K562 (cell line): ENCODE data around the gene GPS2. TPM values are rescaled to one million over a fixed set of nuclear protein-coding genes. Genes with fewer than 3 reads are reported as not detected.

Experiments
- ATF1 ChIP-seq, 2 experiments: fragments of 450-650 bp in 1 of 2; IDR thresholded peaks; 2 replicates each; pipeline ENCODE4 v1.6.1; 2016; ENCODE audit warnings: missing compliant biosample characterization in 1 of 2, missing genetic modification characterization in 1 of 2
- SMARCB1 ChIP-seq: IDR thresholded peaks from 2 replicates; pipeline ENCODE4 v1.6.1; 2011; ENCODE audit warnings: improper control_type of control experiment, low read depth; ENCODE audit not compliant: insufficient read length
- ZNF124 ChIP-seq: sonication (generic); formaldehyde crosslinking; IDR thresholded peaks from 2 replicates; pipeline ENCODE4 v1.8.1; 2022; ENCODE audit warnings: missing genetic modification reagents
- polyA plus RNA-seq, 8 experiments: library from polyadenylated mRNA; depleted of rRNA in 4 of 8; stranded (reverse) in 5 of 8; unstranded in 3 of 8; fragments of >200 nt; fragmentation: Nextera tagmentation in 2 of 8; fragmentation: Illumina TruSeq in 1 of 8; extraction: Ambion mirVana in 2 of 8; extraction: Trizol in 1 of 8; gene quantifications; 2 replicates each; pipeline versions ENCODE4 v1.2.1 to v1.2.3, GENCODE V29; 2011 to 2014; ENCODE audit warnings: inconsistent platforms in 1 of 8, missing spikeins in 1 of 8
- total RNA-seq, 7 experiments: library from RNA; depleted of rRNA in 6 of 7; stranded (reverse); fragments of >200 nt in 6 of 7; fragmentation: Illumina TruSeq in 2 of 7; extraction: Trizol in 2 of 7; gene quantifications; 2 replicates each; pipeline versions ENCODE4 v1.2.1 to v1.2.3, GENCODE V29; 2011 to 2021; ENCODE audit warnings: low replicate concordance in 1 of 7
- TF ChIP-seq, protein P1 (sequence below): fragments of 450-650 bp; formaldehyde crosslinking; IDR thresholded peaks from 2 replicates; pipeline ENCODE4 v1.4.0; 2022; ENCODE audit warnings: missing genetic modification characterization
- TF ChIP-seq, protein P2 (sequence below): fragments of 200-800 bp; sonication (Bioruptor generic); IDR thresholded peaks from 2 replicates; pipeline ENCODE4 v1.6.1; 2017; ENCODE audit warnings: missing genetic modification characterization, missing compliant biosample characterization
- TF ChIP-seq, protein P3 (sequence below): fragments of 250-450 bp; sonication (Bioruptor Pico); IDR thresholded peaks from 2 replicates; pipeline ENCODE4 v1.6.1; 2021; ENCODE audit warnings: mild to moderate bottlenecking

Gene GPS2
- total and polyA plus RNA-seq, 9 of the 15 experiments (the other 6 are each of a cell fraction or from before 2014, with no cell fraction given) = 18.3 to 75.7 (median 37.0) TPM

DNA sequence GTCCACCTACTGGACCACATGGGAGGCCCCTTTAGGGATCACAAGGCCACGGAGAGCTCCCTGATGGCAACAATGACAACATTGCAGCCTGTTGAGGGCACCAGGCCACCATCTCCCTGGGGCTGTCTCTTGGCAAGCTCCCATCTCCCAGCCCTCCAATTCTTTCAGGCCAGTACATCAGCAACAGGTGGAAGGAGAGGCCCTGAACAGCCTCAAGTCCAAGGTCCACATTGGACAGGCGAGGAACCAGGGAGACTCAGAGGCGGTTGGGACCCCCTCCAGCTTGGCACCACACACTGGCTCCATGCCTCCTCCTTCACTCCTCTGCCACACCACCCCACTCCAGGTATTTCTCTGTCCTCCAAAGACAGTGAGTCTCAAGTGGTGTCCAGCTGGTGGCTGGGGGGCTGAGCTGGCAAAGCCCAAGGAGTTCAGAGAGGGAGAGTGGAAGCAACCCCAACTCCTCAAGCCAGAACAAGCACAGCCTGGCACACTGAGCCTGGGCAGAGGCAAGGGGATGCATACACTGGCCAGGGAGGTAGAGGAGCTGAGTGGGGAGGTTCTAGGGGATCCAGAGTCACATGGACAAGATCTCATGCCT is 19.9 kb upstream of the GPS2 start (continued):
- TF ChIP-seq, protein P1, sequence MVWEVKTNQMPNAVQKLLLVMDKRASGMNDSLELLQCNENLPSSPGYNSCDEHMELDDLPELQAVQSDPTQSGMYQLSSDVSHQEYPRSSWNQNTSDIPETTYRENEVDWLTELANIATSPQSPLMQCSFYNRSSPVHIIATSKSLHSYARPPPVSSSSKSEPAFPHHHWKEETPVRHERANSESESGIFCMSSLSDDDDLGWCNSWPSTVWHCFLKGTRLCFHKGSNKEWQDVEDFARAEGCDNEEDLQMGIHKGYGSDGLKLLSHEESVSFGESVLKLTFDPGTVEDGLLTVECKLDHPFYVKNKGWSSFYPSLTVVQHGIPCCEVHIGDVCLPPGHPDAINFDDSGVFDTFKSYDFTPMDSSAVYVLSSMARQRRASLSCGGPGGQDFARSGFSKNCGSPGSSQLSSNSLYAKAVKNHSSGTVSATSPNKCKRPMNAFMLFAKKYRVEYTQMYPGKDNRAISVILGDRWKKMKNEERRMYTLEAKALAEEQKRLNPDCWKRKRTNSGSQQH (CRISPR knock-in tag) = no peak
- TF ChIP-seq ZNF124 (CRISPR knock-in tag) (no peak), ATF1 (CRISPR knock-in tag; IDR thresholded peaks at IDR 0.05) (no peak), ATF1 (tag; IDR thresholded peaks at IDR 0.05) (no peak), SMARCB1 (no peak)
- TF ChIP-seq, protein P2, sequence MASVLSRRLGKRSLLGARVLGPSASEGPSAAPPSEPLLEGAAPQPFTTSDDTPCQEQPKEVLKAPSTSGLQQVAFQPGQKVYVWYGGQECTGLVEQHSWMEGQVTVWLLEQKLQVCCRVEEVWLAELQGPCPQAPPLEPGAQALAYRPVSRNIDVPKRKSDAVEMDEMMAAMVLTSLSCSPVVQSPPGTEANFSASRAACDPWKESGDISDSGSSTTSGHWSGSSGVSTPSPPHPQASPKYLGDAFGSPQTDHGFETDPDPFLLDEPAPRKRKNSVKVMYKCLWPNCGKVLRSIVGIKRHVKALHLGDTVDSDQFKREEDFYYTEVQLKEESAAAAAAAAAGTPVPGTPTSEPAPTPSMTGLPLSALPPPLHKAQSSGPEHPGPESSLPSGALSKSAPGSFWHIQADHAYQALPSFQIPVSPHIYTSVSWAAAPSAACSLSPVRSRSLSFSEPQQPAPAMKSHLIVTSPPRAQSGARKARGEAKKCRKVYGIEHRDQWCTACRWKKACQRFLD (CRISPR knock-in tag) = no peak
- TF ChIP-seq, protein P3, sequence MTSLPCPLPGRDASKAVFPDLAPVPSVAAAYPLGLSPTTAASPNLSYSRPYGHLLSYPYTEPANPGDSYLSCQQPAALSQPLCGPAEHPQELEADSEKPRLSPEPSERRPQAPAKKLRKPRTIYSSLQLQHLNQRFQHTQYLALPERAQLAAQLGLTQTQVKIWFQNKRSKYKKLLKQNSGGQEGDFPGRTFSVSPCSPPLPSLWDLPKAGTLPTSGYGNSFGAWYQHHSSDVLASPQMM (CRISPR knock-in tag) = no peak
